ENCODE results near the gene ZNF761. TPM values are rescaled to one million over a fixed set of nuclear protein-coding genes. Genes with fewer than 3 reads are reported as not detected.
"Not testable (repeated sequence)": the region's sequence is repeated elsewhere in the genome, so short reads cannot be mapped to it uniquely, and the experiment has no call there.

ZNF761 gene
- polyA plus RNA-seq (2013, experiment 1 of 2; ENCODE audit: insufficient read length), result 7.1 TPM
- polyA plus RNA-seq (2013, experiment 2 of 2; ENCODE audit: insufficient read length), result 8.0 TPM

DNA sequence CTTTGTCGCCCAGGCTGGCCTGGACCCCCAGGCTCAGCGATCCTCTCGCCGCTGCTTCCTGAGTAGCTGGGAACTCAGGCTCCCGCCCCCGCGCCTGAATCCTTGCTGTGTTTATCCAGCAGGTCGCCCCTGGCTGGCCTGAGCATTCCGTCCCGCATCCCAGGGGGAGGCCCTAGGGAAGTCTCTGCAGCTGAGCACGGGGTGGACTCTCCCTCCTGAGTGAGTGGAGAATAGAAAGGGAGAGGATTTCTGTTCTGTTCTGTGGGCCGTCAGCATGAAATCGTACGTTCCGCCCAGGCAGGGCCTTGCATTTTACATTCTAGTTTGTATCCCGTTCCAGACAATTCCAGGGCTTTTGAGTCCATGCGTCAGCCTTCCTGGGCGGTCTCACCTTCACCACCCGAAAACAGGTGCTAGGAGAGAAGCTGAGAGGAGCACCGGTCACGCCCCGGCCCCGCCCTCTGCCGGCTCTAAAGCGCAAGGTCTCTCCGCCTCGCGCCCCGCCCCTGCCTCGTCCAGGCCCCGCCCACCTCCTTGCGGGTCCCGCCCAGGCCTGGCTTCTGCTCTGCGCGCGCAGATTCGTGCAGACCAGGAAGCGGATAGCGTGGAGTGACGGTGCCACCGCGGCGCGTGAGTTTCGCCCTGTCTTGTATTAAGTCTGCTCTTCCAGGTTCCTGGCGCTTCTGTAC is at the start of gene ZNF761:
TSS of gene ZNF761 (plus strand) at position 586 of the 689 bp plus-strand sequence. CDS start 15,285 bp downstream, outside the sequence.
- peak; percentile 86 for DNase-seq

DNA sequence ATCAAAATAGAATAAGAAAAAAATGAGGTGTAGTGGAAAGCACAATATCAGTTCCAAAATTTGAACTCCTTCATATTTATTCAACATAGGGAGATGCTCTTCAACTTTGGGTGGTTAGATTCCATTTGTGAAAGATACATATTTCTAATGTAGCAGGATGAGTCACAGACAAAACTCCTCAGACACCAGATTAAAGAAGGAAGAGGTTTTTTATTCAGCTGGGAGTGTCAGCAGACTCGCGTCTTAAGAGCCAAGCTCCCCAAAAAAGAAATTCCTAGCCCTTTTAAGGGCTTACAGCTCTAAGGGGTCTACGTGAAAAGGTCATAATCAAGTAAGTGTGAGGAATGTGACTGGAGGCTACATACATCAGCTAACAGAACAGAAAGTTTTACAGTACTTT is 43.6 kb upstream of the ZNF761 start:
- DNase-seq, result peak; percentile 59

DNA sequence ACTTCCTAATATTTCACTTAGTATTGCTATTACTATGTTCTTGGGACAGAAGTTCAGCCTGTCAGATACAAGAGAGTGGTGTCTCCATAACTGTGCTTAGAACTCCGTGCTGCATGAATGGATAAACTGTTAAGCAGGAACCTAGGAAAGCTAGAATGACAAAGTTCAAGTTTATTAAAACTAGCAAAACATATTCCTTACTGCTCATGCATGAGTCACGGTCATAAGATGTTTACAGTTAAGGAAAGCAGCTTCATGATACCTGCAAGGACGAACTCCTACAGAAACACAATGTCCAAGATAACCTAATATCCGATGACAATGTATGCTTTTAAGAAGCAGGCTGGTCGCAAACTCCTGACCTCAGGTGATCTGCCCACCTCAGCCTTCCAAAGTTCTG is 42.9 kb upstream of the ZNF761 start:
- no peak for DNase-seq

GRCh38 chr19:53389571-53389970 is 42.2 kb upstream of the ZNF761 start:
- no peak for DNase-seq

GRCh38 chr19:53389978-53390377 is 41.8 kb upstream of the ZNF761 start:
- no peak for DNase-seq

- peak; percentile 71 for DNase-seq
Observed at GRCh38 chr19:53394522-53394973, 37.2 kb upstream of the ZNF761 start.

GRCh38 chr19:53394974-53395839 is 36.6 kb upstream of the ZNF761 start, which contains the start of gene ZNF765:
Gene ZNF765, plus strand, starts transcription at chr19:53395149. Its CDS starts 2,867 bp downstream, at chr19:53398016.
- peak; percentile 91 for DNase-seq

- DNase-seq, result not testable (repeated sequence)
Observed at GRCh38 chr19:53395840-53396524, 35.8 kb upstream of the ZNF761 start.

GRCh38 chr19:53396525-53396868 is 35.3 kb upstream of the ZNF761 start:
- no peak for DNase-seq

GRCh38 chr19:53397918-53398317 is 33.9 kb upstream of the ZNF761 start:
- not testable (repeated sequence) for DNase-seq

GRCh38 chr19:53409505-53410204 is 22.1 kb upstream of the ZNF761 start:
- DNase-seq, result no peak

GRCh38 chr19:53420520-53421315 is 11.1 kb upstream of the ZNF761 start:
- DNase-seq, result not testable (repeated sequence)

DNA sequence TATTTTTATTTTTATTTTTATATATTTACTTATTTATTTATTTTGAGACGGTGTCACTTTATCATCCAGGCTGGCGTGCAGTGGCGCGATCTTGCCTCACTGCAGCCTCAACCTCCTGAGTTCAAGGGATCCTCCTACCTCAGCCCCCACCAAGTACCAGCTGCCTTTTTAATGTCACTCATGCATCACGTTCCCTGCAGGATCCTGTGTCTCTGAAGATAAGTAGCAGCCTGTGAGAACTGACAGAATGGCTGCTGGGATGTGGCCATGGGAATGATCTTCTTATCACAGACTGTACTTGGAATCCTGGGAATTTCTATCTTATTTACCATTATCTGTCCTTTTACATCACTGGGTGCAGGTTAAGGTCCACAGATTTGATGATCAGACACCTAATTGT is 9.2 kb upstream of the ZNF761 start:
- no peak for DNase-seq

DNA sequence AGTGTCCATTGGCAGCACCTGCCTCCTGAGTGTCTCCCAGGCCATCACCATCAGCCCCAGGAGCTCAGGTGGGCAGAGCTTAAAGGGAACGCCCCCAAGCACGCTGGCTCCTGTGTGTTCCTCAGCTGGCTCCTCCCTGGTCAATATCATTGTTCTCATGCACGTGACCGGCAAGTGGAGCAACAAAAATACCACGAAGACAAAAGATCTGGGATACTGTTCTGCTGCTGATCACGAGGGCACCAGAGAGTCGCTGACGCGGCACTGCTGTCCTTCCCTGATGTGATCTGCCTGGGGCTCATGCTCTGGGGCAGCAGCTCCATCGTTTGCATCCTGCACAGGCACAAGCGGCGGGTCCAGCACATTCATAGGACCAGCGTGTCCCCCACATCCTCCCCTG is 8.7 kb upstream of the ZNF761 start:
- DNase-seq, result not testable (repeated sequence)

GRCh38 chr19:53423680-53424079 is 8.1 kb upstream of the ZNF761 start:
- not testable (repeated sequence) for DNase-seq

DNA sequence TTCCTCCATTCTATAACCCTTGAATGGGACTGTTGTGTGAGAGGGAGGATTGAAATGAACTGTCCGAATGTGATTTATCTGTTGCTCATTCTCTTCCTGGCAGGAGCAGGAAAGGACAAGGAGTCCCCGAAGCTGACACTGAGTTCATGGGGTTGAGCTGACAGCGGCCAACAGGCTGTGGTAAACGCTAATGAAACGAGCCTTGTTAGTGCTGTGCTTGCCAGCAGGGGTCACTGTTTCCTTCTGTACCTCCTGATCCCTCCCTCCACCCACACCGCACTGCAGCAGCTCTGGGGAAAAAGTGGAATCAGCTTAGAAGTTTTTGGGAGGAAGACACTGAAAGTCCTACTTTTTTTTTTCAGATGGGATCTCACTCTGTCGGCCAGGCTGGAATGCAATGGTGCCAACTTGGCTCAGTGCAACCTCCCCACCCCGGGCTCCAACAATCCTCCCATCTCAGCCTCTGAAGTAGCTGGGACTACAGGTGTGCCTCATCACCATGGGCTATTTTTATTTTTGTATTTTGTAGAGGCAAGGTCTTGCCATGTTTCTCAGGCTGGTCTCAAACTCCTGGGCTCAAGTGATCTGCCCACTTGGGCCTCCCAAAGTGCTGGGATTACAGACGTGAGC is 6.7 kb upstream of the ZNF761 start:
- peak; percentile 42 for DNase-seq

DNA sequence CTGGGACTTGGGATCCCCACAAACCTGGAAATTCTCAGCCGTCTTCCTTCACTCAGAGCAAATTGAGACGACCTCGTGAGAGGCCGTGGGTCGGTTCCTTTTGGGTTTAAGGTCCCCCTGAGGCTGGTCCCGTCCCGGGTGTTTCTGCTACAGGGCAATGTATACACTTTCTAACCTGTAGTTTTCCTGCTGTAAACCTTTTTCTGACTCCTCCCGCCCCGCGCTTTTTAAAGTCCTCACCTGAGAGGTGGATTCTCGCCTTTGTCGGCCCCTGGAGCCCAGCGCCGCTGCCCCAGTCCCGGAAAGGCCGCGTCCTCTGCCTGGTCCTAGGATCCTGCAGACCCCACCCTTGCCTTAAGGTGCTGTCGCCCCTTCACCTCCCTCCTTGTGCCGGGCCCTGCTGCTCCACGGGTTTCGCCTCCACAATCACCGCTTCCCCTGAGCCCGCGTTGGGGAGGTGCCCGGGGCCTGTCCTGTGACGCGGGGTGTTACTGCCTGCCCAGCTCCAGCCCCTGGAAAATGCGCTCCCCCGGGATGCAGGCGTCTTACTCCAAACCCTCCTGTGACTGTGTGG is 391 bp downstream of the ZNF761 start:
- peak; percentile 28 for DNase-seq

GRCh38 chr19:53443809-53444208 is 12.0 kb downstream of the ZNF761 start:
- not testable (repeated sequence) for DNase-seq

GRCh38 chr19:53447196-53447595 is 15.4 kb downstream of the ZNF761 start:
- not testable (repeated sequence) for DNase-seq

DNA sequence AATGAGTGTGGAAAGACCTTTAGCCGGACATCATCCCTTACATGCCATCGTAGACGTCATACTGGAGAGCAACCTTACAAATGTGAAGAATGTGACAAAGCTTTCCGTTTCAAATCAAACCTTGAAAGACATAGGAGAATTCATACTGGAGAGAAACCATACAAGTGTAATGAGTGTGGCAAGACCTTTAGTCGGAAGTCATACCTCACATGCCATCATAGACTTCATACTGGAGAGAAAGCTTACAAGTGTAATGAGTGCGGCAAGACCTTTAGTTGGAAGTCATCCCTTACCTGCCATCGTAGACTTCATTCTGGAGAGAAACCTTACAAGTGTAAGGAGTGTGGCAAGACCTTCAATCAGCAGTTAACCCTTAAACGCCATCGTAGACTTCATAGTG is 24.0 kb downstream of the ZNF761 start:
- DNase-seq, result no peak

Data from fibroblast of skin of back (primary cell).